HG03460 (cell line): ENCODE data around the gene LLPH.

ENCODE experiments used
- ATAC-seq: cut with Tn5 transposase; IDR thresholded peaks from one replicate; pipeline ENCODE4 v1.9.1; 2021; ENCODE audit not compliant: unreplicated experiment

The LLPH gene

DNA sequence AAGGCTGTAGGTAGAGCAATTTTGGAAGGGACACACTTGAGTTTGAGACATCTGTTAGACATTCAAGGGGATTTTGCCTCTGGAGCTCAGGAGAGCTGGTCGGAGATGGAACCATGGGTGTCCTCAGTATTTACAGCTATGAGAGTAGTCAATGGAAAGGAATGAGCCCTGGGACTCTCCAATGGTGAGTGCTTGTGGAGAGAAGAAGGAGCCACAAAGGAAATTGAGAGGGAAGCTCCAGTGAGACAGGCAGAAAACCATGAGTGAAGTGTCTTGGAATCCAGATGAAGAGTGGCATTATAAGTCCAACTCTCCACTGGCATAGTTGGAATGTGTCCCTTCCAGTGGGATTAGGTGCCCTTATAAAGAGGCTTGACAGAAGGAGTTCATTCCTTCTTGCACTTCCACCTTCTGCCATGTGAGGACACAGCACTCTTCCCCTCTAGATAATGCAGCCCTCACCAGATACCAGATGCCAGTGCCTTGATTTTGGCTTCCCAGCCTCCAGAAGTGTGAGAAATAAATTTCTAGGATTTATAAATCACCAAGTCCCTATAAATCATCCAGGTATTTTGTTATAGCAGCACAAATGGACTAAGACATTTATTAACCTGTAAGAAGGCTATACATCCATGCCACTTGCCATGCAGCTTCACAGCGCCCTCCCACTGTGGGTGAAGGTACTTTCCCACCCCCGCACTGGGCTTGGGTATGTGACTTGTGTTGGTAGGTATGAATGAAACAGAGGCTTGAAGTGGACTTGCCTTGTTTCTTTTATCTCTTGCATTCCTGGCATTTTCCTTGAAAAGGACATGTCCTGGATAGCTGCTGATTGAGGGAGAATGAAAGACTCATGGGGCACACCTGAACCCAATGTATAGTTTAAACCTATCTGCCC is 27.3 kb downstream of the LLPH start:
- no peak for ATAC-seq

DNA sequence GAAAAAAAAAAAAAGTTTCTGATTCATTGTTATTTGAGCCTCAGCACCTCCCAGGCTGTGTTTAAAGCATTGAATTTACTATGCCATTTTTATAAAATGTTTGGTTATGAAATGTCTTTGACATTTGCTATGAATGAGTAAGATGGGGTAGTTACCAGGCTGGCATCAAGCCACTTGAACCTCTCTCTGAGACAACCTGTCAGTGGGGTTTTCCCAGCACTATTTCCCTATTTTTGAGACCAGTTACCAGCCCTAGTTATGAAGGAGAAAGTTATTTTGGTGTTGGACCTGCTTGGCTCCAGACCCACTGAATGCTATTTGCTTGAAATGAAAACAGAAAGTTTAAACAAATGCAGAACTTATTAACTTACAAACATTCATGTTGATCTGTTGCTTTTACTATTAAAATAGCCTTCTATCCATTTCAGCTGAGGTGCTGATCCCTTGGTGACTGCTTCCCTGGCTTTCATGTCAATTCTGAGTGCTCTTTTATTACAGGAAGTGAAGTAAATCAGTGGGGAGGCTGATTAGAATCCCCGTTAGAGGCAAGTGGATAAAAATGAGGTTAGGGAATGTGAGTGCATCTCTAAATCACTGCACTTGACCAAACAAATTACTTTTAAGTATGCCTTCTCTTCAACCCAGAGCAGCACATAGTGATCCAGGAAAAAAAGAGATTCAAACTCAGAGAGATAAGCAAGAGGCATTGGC is 37.8 kb downstream of the LLPH start:
- no peak for ATAC-seq

DNA sequence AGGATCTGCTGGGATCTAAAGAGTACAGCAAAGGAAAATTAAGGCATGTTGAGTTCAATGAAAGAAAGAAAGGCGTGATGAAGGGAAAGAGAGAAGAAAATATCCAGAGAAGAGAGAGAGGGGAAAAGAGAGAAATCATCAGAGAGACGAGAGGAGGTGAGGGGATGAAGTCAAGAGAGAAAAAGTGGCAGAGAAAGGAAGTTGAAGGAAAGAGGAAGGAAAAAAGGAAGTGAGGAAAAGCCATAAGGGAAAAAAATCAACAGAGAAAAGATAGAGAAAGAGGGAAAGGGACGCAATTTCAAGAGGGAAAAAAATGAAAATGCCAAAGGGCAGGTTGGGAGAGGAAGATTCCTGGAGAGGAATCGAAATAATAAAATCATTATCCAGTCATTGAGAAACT is 40.4 kb downstream of the LLPH start:
- no peak for ATAC-seq

DNA sequence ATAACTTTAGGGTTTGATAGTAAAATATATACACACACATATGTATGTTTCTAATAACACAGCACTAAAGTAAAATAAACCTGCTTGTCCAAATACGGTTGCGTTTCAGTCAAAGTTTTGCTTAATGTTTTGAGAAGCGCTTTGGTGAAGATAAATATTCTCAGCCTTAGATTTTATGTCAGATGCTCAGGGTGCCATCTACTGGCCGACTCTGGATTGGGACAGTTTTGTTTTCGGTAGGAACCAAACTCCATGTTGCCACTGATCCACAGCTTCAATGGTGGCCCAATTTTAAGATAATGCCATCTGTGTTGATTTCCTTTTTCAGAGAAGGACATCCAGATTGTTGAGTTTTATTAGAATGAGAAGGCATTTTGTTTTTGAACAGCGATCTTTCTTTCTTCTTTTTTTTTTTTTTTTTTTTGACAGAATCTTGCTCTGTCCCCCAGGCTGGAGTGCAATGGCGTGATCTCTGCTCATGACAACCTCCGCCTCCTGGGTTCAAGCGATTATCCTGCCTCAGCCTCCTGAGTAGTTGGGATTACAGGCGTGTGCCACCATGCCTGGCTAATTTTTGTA is 43.1 kb downstream of the LLPH start:
- peak; percentile 83 for ATAC-seq

DNA sequence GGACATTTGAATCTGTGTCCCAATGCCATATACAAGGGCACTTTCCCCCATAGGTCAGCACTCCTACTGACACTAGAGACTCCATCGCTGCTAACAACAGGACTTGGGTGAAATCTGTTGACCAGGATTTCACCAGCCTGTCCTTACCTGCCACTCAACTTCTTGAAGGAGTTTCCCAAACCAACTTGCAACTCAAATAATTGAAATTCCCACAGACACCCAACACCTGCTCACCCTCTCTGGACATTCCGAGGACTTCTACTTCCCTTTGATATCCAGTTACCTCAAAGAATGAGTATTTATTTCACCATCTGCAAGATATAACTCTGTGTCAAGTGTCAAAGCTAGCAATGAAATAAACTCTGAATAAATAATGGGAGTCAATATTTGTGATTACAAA is 44.6 kb downstream of the LLPH start:
- no peak for ATAC-seq

DNA sequence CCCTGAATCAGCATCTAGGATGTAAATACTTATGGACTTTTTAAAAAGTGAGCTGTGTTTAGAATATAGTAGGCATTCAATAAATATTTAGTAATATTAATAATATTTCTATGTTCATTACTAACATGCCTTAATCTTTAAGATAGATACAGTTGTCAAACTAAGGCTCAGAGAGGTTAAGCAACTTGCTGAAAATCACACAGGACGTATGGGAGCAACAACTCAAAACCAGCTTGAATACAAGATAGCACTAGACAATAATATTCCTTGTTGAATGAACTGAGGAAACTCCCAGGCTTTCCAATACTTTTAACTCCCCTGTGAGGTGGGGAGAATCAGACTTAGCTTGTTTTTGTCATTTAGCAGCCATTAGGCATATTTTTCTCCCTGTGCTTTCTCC is 45.3 kb downstream of the LLPH start:
- no peak for ATAC-seq

DNA sequence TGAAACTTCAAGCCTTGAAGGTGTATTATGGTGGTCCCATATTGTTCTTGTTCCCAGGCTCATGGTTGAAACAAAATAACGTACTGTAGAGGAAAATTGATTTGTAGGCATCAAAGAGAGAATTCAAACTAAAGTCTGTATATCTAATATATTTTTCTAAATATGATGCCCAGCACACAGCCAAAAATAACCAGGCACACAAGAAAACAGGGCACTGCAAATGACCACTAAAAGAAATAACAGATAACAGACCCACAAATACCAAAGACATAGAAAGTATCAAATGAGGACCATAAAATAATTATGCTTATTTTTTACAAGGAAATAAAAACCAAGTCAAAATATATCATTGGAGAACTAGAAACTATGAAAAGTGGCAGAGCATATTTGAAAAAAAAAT is 46.8 kb downstream of the LLPH start:
- ATAC-seq = no peak

DNA sequence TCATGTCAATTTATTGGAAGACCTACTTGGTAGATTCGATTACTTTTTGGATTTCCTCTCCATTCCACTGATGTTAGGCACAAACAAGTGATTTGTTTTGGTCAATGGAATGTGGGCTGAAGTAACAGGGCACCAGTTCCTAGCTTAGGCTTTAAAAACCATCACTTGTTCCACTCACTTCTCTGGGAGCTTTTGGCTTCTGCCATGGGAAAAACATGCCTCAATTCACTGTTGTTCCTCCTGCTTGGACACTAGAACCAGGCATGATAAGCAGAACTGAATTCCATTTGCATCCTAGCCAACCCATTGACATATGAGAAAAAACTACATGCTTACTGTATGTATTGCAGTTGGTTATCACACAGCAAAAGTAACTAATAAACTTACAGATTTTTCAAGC is 47.8 kb downstream of the LLPH start:
- no peak for ATAC-seq

DNA sequence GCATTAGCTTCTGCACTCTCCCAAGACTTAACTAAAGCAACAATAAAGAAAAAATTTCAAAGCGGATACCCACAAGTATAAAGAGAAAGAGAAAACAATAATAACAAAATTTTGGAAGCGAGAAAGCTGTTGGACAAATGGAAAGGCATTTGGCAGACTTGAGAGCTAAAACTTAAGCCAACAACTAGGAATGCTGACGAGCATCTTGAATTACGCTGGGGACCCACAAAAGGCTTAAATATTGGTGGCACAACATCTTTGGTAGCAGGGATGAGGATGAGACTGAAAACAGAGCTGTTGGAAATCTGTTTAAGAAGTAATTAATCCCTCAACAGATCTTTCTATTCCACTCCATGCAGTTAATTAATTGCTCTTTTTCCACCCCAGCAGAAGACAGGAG is 49.8 kb downstream of the LLPH start:
- no peak for ATAC-seq

DNA sequence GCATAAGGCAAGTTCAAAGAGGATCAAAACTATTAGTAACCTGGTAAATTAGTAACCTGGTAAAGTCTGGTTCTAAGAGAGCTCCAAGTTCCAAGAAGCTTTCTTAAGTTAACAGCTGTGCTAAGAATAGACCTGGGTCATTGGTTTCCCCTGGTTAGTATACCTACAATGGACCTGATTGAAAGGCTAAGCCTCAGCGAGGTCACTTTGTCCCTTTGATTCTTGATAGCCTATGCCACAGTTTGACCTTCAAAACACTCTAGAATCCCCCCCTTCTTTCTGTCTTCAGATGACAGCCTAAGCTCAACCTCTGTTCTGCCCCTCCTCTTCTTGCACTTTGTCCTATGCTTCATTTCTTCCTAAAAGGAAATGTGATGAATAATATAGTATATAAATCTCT is 53.0 kb downstream of the LLPH start:
- no peak for ATAC-seq

DNA sequence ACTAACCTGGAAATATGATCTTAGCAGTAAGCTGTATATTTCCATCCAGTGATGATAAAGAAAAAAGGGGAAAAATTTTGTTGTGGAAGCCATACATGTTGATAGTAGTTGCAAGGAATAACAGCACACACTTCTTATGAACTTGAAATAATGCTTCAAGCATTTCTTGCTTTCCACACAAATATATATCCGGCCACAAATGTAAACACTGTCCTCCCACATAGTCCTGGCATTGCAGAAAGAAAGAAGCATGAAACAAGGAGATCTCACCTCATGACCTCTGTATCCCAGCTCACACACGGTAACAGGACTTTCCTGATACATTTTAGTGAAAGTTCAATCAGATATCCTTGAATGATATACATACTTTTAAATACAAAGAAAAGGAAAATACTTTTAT is 56.0 kb downstream of the LLPH start:
- ATAC-seq = no peak

DNA sequence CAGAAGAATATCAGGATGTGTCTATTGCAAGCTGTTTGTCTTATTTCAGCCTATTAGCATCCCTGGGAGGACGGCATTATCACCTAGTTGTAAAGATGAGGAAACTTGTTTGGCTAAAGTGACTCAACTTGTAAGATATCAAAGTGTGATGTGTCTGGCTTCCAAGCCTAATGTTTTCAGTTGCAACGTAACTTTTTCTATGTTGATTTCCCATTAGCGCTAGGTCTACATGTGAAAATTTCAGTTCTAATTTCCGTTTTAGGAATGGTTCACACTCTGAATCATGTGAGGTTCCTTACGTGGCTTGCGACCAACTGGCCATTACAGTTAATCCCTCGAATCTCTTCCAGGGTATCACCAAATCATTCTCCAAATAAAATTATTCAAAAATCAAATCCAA is 58.0 kb downstream of the LLPH start:
- ATAC-seq = peak; percentile 54

DNA sequence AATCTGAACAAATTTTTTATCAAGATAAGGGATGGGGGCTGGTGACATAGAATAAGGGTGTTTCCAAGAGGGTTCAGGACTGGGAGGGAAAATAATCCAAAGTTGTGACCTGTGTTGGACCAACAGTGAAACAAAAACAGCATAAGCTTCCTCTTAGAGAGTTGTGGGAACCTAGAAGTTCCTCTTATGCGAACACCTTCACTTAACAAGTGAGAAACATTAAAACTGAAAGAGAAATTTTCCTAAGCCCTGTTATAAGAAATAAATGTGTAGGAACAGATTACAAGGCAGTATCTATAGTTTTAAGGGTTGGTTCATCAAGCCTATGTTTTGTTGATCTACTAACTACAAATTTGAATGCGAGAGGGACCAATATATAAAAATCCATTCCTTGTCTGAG is 58.4 kb downstream of the LLPH start:
- peak; percentile 63 for ATAC-seq

DNA sequence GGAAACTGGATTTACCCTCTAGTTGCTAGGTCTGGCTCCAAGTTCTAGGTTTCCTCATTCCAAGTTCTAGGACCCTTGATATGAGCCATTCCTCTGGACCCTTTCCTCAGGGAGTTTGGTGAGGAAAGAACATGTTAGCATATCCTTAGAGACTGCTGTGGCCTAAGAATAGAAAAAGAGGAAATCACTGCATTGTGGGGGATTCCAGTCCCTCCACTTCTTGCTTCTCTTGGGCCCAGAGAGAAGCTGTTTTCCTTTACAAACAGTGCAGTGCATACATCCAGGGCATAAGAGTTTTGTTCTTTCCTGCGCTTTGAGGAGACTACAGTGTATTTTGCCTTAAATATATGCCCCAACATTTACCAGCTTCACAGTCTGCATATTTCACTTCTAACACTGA is 59.0 kb downstream of the LLPH start:
- no peak for ATAC-seq

DNA sequence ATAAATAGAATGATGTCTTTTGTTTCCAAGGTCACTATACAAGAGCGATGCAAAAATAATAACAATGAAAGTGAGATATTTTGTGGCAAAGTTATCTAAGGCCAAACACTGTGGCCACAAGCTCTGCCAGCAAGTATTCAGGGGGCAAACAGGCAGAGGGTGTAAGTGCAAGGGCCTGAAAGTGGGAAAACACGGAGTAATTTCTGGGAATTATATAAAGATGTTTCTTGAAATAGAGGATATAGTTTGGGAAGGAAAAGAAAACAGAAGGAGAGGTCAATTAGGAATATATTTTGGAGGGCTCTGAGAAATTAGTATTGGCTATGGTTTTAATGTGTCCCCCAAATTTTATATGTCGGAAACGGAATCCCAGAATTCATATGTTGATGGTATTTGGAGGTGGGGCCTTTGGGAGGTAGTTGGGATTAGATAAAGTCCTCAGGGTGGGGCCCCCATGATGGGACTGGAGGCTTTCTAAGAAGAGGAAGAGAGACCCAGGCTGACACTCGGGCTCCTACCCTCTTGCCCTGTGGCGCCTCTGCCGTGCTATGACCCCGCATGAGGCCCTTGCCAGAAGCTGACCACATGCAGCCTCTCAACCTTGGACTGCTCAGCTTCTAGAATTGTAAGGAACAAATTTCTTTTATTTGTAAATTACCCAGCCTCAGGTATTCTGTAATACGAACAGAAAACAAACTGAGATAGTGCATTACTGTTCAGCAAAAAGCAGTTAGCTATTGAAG is 60.0 kb downstream of the LLPH start:
- ATAC-seq = no peak

DNA sequence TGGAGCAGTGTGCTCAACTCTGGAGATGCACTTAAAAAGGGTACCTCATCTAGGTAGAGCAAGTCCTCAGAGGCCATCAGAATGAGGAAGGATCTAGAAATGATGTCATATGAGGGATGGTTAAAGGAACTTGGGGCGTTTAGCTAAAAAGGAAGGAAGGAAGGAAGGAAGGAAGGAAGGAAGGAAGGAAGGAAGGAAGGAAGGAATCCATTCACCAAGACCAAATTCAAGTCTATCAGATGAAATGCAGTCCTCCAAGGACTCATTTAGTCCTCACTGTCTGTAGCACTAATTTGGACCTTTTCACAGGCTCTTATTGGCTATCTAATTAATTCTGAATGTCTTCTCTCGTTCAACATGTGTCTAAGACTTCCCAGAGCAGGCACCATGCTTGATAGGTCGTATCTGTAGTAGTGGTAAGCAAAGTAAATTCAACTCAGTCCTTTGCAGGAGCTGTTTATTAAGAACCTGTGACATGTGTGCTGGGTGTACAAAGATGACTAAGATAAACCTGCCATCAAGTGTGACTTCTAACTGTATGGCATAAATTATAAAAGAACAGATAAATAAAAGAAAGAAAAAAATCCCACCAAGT is 63.5 kb downstream of the LLPH start:
- peak; percentile 11 for ATAC-seq
